Colonic mucosa (tissue), 4 donors: ENCODE data around the gene NFKBIB. TPM values are rescaled to one million over a fixed set of nuclear protein-coding genes. Genes with fewer than 3 reads are reported as not detected.

Source experiments
- DNase-seq: peaks from one replicate; pipeline ENCODE4 v3.0.0-alpha.2; 2020
- H3K27ac ChIP-seq: fragments of 200-600 bp; one replicate; pipeline ENCODE4 v1.8.0; 2021
- H3K27me3 ChIP-seq: fragments of 200-600 bp; one replicate; pipeline ENCODE4 v1.8.0; 2021
- H3K36me3 ChIP-seq: fragments of 200-600 bp; one replicate; pipeline ENCODE4 v1.8.0; 2021
- H3K4me1 ChIP-seq: fragments of 200-600 bp; one replicate; pipeline ENCODE4 v1.8.0; 2021; ENCODE audit warnings: mild to moderate bottlenecking
- H3K4me3 ChIP-seq: fragments of 200-600 bp; one replicate; pipeline ENCODE4 v1.8.0; 2021
- H3K9ac ChIP-seq, 2 donors: one replicate each; pipeline ENCODE4 v1.7.0; 2013; ENCODE audit warnings: control low read depth in 2 of 2, low read depth in 2 of 2, low read length in 2 of 2
- H3K9me3 ChIP-seq: fragments of 200-600 bp; one replicate; pipeline ENCODE4 v1.8.0; 2021
- intact Hi-C: fragments of 100-400 bp; cut with DNase I; formaldehyde crosslinking; loops from one replicate; pipeline ENCODE4 v1.14.1; 2022
- total RNA-seq, 2 donors: library from RNA; stranded (reverse); fragmentation: NEBNext Ultra II Directional in 1 of 2; extraction: Animal tissue kit (Norgen Biotek cat#: 25700) in 1 of 2; gene quantifications; one replicate each; pipeline ENCODE4 v1.2.1, GENCODE V29; 2021
- TF ChIP-seq, protein P1 (sequence below): fragments of 200-600 bp; IDR thresholded peaks from one replicate; pipeline ENCODE4 v1.8.0; 2022; ENCODE audit warnings: antibody characterized with exemption, mild to moderate bottlenecking
- donor health status: healthy.
- donor health status: DM: no; HTN: no; CAD: no.
- donor health status: DM: no; HTN: no; CAD: no.

The NFKBIB gene
- total RNA-seq, 2 donors from 2014 or later, result 40.7 to 52.4 TPM

GRCh38 chr19:38875656-38876395 is 23.9 kb upstream of the NFKBIB start:
- TF ChIP-seq, protein P1, sequence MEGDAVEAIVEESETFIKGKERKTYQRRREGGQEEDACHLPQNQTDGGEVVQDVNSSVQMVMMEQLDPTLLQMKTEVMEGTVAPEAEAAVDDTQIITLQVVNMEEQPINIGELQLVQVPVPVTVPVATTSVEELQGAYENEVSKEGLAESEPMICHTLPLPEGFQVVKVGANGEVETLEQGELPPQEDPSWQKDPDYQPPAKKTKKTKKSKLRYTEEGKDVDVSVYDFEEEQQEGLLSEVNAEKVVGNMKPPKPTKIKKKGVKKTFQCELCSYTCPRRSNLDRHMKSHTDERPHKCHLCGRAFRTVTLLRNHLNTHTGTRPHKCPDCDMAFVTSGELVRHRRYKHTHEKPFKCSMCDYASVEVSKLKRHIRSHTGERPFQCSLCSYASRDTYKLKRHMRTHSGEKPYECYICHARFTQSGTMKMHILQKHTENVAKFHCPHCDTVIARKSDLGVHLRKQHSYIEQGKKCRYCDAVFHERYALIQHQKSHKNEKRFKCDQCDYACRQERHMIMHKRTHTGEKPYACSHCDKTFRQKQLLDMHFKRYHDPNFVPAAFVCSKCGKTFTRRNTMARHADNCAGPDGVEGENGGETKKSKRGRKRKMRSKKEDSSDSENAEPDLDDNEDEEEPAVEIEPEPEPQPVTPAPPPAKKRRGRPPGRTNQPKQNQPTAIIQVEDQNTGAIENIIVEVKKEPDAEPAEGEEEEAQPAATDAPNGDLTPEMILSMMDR, result no peak
- Histone ChIP-seq H3K4me1 (peaks cover 5% of the 10 kb centered on the region), H3K27me3 (no peaks in the 10 kb centered on the region), H3K27ac (no peak overlapping the region), H3K36me3 (no peaks in the 10 kb centered on the region), H3K9ac (no peak overlapping the region), H3K4me3 (no peak overlapping the region), H3K9me3 (no peaks in the 10 kb centered on the region)
- DNase-seq, result no peak
- intact Hi-C loops, result no loop called here

GRCh38 chr19:38877781-38878574 is 21.8 kb upstream of the NFKBIB start, which contains the start of gene RINL:
Gene RINL, minus strand, starts transcription at chr19:38878275. Its CDS starts 1,533 bp downstream, at chr19:38876742.
- intact Hi-C loops, result no loop called here
- Histone ChIP-seq H3K27ac (peak within 1 kb of the TSS; percentile 68), H3K27me3 (no peaks in the 10 kb centered on the region), H3K9me3 (no peaks in the 10 kb centered on the region), H3K4me1 (peaks cover 5% of the 10 kb centered on the region), H3K4me3 (peak within 1 kb of the TSS; percentile 7), H3K36me3 (no peaks in the 10 kb centered on the region), H3K9ac (peak within 1 kb of the TSS; percentile 62 to 70)
- DNase-seq, result peak; percentile 49
- TF ChIP-seq, protein P1, result no peak

DNA sequence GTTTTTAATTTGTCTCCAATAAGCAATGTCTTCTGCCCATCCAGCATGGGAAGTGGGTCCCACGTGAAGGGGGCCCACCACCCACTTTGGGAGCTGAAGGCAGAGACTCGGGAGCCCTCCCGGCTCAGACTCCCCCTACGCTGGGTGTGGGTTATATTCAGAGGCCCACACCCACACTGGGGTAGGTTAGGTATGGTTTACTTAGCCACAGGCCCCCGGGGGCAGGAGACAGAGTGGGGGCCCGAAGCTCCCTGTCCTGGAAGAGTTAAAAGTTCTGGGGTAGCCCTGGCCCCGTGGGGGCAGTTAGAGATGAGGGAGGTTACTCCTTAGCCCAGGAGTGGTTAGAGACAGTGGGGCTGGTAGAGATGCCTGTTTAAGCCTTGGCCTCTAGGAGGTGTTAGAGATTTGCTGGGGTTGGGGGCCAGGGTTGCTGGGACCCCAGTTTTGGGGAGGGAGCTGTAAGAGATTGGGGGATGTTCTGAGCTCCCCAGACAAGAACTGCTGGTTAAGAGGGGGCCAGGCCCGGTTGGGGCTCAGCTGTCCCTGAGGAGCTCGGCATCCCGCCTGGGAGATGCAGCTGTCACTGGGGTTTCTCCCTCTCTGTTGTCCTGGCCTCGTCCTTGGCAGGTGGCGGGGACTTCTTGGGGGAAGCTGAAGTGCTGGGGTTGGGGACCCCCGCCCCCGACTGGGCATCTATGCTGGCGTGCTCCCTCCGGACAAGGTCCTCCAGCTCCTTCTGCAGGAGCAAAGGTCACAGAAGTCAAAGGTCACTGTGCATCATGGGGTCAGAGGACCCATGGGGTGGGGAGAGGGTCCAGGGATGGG is 21.0 kb upstream of the NFKBIB start:
- Histone ChIP-seq H3K36me3 (no peaks in the 10 kb centered on the region), H3K27me3 (no peaks in the 10 kb centered on the region), H3K27ac (peak overlapping the region; percentile 68), H3K9me3 (no peaks in the 10 kb centered on the region), H3K4me1 (peaks cover 5% of the 10 kb centered on the region), H3K9ac (peak overlapping the region; percentile 62 to 70), H3K4me3 (no peak overlapping the region)
- intact Hi-C loops, result no loop called here
- TF ChIP-seq, protein P1, result no peak
- no peak for DNase-seq

DNA sequence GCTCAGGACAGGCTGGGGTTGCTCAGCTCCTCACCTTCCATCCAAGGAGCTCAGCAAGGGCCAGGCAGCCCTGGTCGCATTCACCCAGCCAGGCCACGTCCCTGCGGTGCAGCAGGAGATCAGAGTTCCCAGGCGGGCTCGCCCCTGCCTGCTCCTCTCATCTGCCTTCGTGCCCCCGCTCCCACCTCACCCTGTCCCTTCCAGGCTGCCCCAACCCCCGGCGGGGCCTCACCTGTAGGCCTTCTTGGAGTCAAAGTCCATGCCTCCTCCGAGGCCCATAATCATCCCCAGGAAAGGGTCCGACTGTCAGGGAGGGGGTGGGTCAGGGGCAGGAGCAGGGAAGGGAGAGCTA is 20.4 kb upstream of the NFKBIB start:
- Histone ChIP-seq H3K4me1 (peaks cover 5% of the 10 kb centered on the region), H3K9me3 (no peaks in the 10 kb centered on the region), H3K27me3 (no peaks in the 10 kb centered on the region), H3K4me3 (no peak overlapping the region), H3K36me3 (no peaks in the 10 kb centered on the region), H3K27ac (no peak overlapping the region), H3K9ac (no peak overlapping the region)
- no peak for DNase-seq
- TF ChIP-seq, protein P1, result no peak
- intact Hi-C loops, result no loop called here
